Stimulated activated CD8-positive, alpha-beta memory T cell treated with anti-CD3 and anti-CD28 coated beads, Interleukin-2, amount 100 ng/mL, for 1 hour (primary cell): ENCODE results near the gene PCYT2.
A peak's percentile ranks its signal among the peaks of the same experiment; 100 is the strongest.
"Not testable (repeated sequence)": the region's sequence is repeated elsewhere in the genome, so short reads cannot be mapped to it uniquely, and the experiment has no call there.

Experiments
- DNase-seq, 2 donors: peaks; one replicate each; pipeline ENCODE4 v3.0.0-alpha.2; 2020; ENCODE audit warnings: low read depth in 2 of 2

Gene PCYT2

GRCh38 chr17:81927653-81928543 lies 16.7 kb upstream of the PCYT2 start, which contains the start of gene MAFG:
Gene MAFG, minus strand, starts transcription at chr17:81927735. Its CDS starts 4,550 bp downstream, at chr17:81923185.
- peak; percentile 76 to 83 for DNase-seq

GRCh38 chr17:81927152-81927652 lies 16.0 kb upstream of the PCYT2 start:
- DNase-seq = no peak

- peak; percentile 27 to 32 for DNase-seq
Observed at GRCh38 chr17:81926451-81927151, 15.4 kb upstream of the PCYT2 start.

GRCh38 chr17:81925860-81926450 lies 14.8 kb upstream of the PCYT2 start:
- no peak for DNase-seq

GRCh38 chr17:81924557-81925532 lies 13.6 kb upstream of the PCYT2 start:
- no peak for DNase-seq

- no peak for DNase-seq
Observed at GRCh38 chr17:81923302-81924260, 12.4 kb upstream of the PCYT2 start.

GRCh38 chr17:81922566-81923301 lies 11.5 kb upstream of the PCYT2 start:
- DNase-seq = no peak

- DNase-seq = no peak
Observed at GRCh38 chr17:81921996-81922565, 10.9 kb upstream of the PCYT2 start.

- DNase-seq = no peak
Observed at GRCh38 chr17:81921537-81921862, 10.3 kb upstream of the PCYT2 start.

GRCh38 chr17:81920612-81921536 lies 9.7 kb upstream of the PCYT2 start:
- DNase-seq = no peak

- DNase-seq = no peak
Observed at GRCh38 chr17:81918832-81919545, 7.8 kb upstream of the PCYT2 start.

- DNase-seq = not testable (repeated sequence)
Observed at GRCh38 chr17:81918333-81918669, 7.1 kb upstream of the PCYT2 start.

GRCh38 chr17:81917565-81918332 lies 6.5 kb upstream of the PCYT2 start, which contains the start of gene SIRT7:
Gene SIRT7, minus strand, starts transcription at chr17:81918176. Its CDS starts 45 bp downstream, at chr17:81918131.
- DNase-seq = peak; percentile 67 to 73

GRCh38 chr17:81916234-81917001 lies 5.2 kb upstream of the PCYT2 start:
- no peak for DNase-seq

GRCh38 chr17:81915331-81915730 lies 4.1 kb upstream of the PCYT2 start:
- DNase-seq = no peak
